Bronchial epithelial cell (primary cell): ENCODE results near the gene NFS1. TPM values are rescaled to one million over a fixed set of nuclear protein-coding genes. Genes with fewer than 3 reads are reported as not detected.

ENCODE experiments used
- DNase-seq: peaks from one replicate; pipeline ENCODE4 v3.0.0-alpha.2; 2010; ENCODE audit warnings: low read depth
- FAIRE-seq: peaks from 2 replicates; lab custom pipeline; 2011; peaks lifted over from hg19 to GRCh38; lab: Jason Lieb, UNC
- H3K27me3 ChIP-seq: 2 replicates; pipeline ENCODE4 v1.5.1; 2011; ENCODE audit warnings: low read length; ENCODE audit not compliant: control insufficient read depth, insufficient read depth
- H3K36me3 ChIP-seq: 2 replicates; pipeline ENCODE4 v1.5.1; 2011; ENCODE audit warnings: low read length; ENCODE audit not compliant: control insufficient read depth, insufficient read depth
- H3K4me3 ChIP-seq: 2 replicates; pipeline ENCODE4 v1.5.1; 2011; ENCODE audit warnings: mild to moderate bottlenecking, low read depth, low read length, control low read depth
- CTCF ChIP-seq: IDR thresholded peaks from 2 replicates; pipeline ENCODE4 v1.5.1; 2011; ENCODE audit warnings: mild to moderate bottlenecking, moderate library complexity, low read length, control low read depth, inconsistent platforms; ENCODE audit not compliant: insufficient read depth, severe bottlenecking
- total RNA-seq: library from RNA; depleted of rRNA; stranded (reverse); fragments of >200 nt; gene quantifications from 2 replicates; pipeline ENCODE4 v1.2.1, GENCODE V29; 2014

NFS1 gene
- total RNA-seq, 1 donor from 2014 or later, result 15.5 TPM

- Histone ChIP-seq H3K27me3 (no peaks in the 10 kb centered on the region), H3K36me3 (peaks cover 6% of the 10 kb centered on the region), H3K4me3 (peak overlapping the region; percentile 49)
- DNase-seq (peak; percentile 29), FAIRE-seq (no peak)
- no peak for TF ChIP-seq CTCF
These were observed 80.7 kb downstream of the NFS1 start for GRCh38 chr20:35618263-35619131.

Other genes with a start within 250 kb of the NFS1 start
- gene CEP250, start 243.8 kb downstream of the NFS1 start, total RNA-seq, result 15.0 and 21.9 TPM in 2 replicates
- gene C20orf173, start 169.7 kb downstream of the NFS1 start, total RNA-seq, result not detected in 2 replicates
- gene ERGIC3, start 157.3 kb downstream of the NFS1 start, total RNA-seq, result 354 and 460 TPM in 2 replicates
- gene SPAG4, start 83.5 kb downstream of the NFS1 start, total RNA-seq, result 6.1 and 9.9 TPM in 2 replicates
- gene CPNE1, start 34.5 kb downstream of the NFS1 start, total RNA-seq, result 76.3 and 85.5 TPM in 2 replicates
- gene RBM12, start 34.5 kb downstream of the NFS1 start, total RNA-seq, result 40.0 and 51.2 TPM in 2 replicates
- 165 and 270 TPM in 2 replicates for gene ROMO1, start 53 bp upstream of the NFS1 start, total RNA-seq
- 322 and 335 TPM in 2 replicates for gene RBM39, start 42.9 kb upstream of the NFS1 start, total RNA-seq
- gene PHF20, start 72.7 kb upstream of the NFS1 start, total RNA-seq, result 22.8 and 24.0 TPM in 2 replicates